GM23338 (cell line): Measurements from ENCODE around the gene MYO3B.

Experiments
- CREB1 ChIP-seq: fragments of 250-450 bp; sonication (Bioruptor Pico); IDR thresholded peaks from 2 replicates; pipeline ENCODE4 v1.5.0; 2020; ENCODE audit warnings: low read depth, mild to moderate bottlenecking, moderate library complexity
- CTCF ChIP-seq, 2 experiments: fragments of 200-600 bp in 1 of 2; sonication (generic) in 1 of 2; conservative IDR thresholded peaks; 2 replicates each; pipeline versions ENCODE4 v1.5.1 to v1.6.1; 2016 to 2017; ENCODE audit warnings: antibody characterized with exemption in 2 of 2, low read depth in 2 of 2, mild to moderate bottlenecking in 2 of 2, moderate library complexity in 1 of 2
- EZH2 ChIP-seq: fragments of 200-600 bp; sonication (generic); IDR thresholded peaks from one replicate; pipeline ENCODE4 v1.8.0; 2017; ENCODE audit warnings: antibody characterized with exemption, mild to moderate bottlenecking, low read depth; ENCODE audit not compliant: unreplicated experiment
- EZH2phosphoT487 ChIP-seq: fragments of 200-600 bp; sonication (generic); IDR thresholded peaks from one replicate; pipeline ENCODE4 v1.8.1; 2018; ENCODE audit warnings: antibody characterized with exemption; ENCODE audit not compliant: unreplicated experiment
- JUNB ChIP-seq: IDR thresholded peaks from one replicate; pipeline ENCODE4 v1.6.1; 2016; ENCODE audit warnings: antibody characterized with exemption; ENCODE audit not compliant: unreplicated experiment
- POLR2AphosphoS5 ChIP-seq: IDR thresholded peaks from 2 replicates; pipeline ENCODE4 v1.6.1; 2016; ENCODE audit warnings: antibody characterized with exemption, low read depth
- REST ChIP-seq: IDR thresholded peaks from one replicate; pipeline ENCODE4 v1.6.1; 2018; ENCODE audit warnings: antibody characterized with exemption; ENCODE audit not compliant: unreplicated experiment
- ZNF462 ChIP-seq: fragments of 250-450 bp; sonication (Bioruptor Pico); IDR thresholded peaks from 2 replicates; pipeline ENCODE4 v1.5.0; 2020; ENCODE audit warnings: mild to moderate bottlenecking, moderate library complexity

GRCh38 chr2:170166735-170167134 is 11.2 kb upstream of the MYO3B start:
- TF ChIP-seq EZH2, result no peak
- TF ChIP-seq CTCF (conservative IDR thresholded peaks at IDR 0.05; ENCODE audit: low read depth in 2 of 2), result no peak
- no peak for TF ChIP-seq REST
- no peak for TF ChIP-seq ZNF462 (CRISPR knock-in tag)
- TF ChIP-seq POLR2AphosphoS5, result no peak
- TF ChIP-seq EZH2phosphoT487, result no peak
- TF ChIP-seq JUNB, result no peak
- no peak for TF ChIP-seq CREB1 (CRISPR knock-in tag)
